Lower leg skin (tissue), 3 donors: Measurements from ENCODE around the gene CFAP410.

Experiments used
- CTCF ChIP-seq, 3 donors: fragments of 450-650 bp; IDR thresholded peaks; one replicate each; pipeline ENCODE4 v1.5.1; 2016; ENCODE audit warnings: antibody characterized with exemption in 3 of 3, mild to moderate bottlenecking in 3 of 3, moderate library complexity in 2 of 3
- POLR2A ChIP-seq, 2 donors: fragments of 450-650 bp; IDR thresholded peaks; one replicate each; pipeline ENCODE4 v1.6.1; 2016 to 2017; ENCODE audit warnings: antibody characterized with exemption in 2 of 2, mild to moderate bottlenecking in 1 of 2, moderate library complexity in 1 of 2

- no peak for TF ChIP-seq CTCF (IDR thresholded peaks at IDR 0.05)
- no peak for TF ChIP-seq POLR2A (IDR thresholded peaks at IDR 0.05)
These were observed 32.4 kb upstream of the CFAP410 start for GRCh38 chr21:44371596-44371995.
